SU-DHL-6 (cell line): ENCODE measurements around the gene SLC30A7.
A peak's percentile ranks its signal among the peaks of the same experiment; 100 is the strongest.

Experiments
- H2AFZ ChIP-seq: fragments of 200-600 bp; sonication (generic); 2 replicates; pipeline ENCODE4 v1.6.1; 2014; ENCODE audit warnings: low read depth, mild to moderate bottlenecking, moderate library complexity, mixed read lengths, antibody characterized with exemption, low read length; ENCODE audit not compliant: severe bottlenecking
- H3F3A ChIP-seq: fragments of 200-600 bp; shearing (Covaris generic); 2 replicates; pipeline ENCODE4 v1.6.0; 2016; ENCODE audit warnings: antibody characterized with exemption, mild to moderate bottlenecking; ENCODE audit not compliant: insufficient read depth
- H3K27ac ChIP-seq: fragments of 200-600 bp; sonication (generic); 2 replicates; pipeline ENCODE4 v1.5.1; 2016; ENCODE audit warnings: low read depth, mild to moderate bottlenecking, low read length, moderate library complexity, mixed read lengths
- H3K27me3 ChIP-seq: fragments of 200-600 bp; sonication (generic), shearing (Covaris generic); 2 replicates; pipeline ENCODE4 v1.6.0; 2014; ENCODE audit warnings: mild to moderate bottlenecking, low read length
- H3K36me3 ChIP-seq: fragments of 200-600 bp; sonication (generic); 2 replicates; pipeline ENCODE4 v1.6.1; 2014; ENCODE audit warnings: mild to moderate bottlenecking, low read length, mixed read lengths
- H3K4me2 ChIP-seq: fragments of 300-600, 200-600 bp; shearing (Covaris generic), sonication (generic); 2 replicates; pipeline ENCODE4 v1.6.0; 2014; ENCODE audit warnings: low read length, low read depth, mild to moderate bottlenecking; ENCODE audit not compliant: poor library complexity, severe bottlenecking
- H3K4me3 ChIP-seq: fragments of 200-600 bp; sonication (generic); 2 replicates; pipeline ENCODE4 v1.5.1; 2014; ENCODE audit warnings: antibody characterized with exemption, low read length, mild to moderate bottlenecking, mixed read lengths; ENCODE audit not compliant: insufficient read depth, poor library complexity, severe bottlenecking
- H3K79me2 ChIP-seq: fragments of 200-600 bp; sonication (generic); 2 replicates; pipeline ENCODE4 v1.6.1; 2014; ENCODE audit warnings: mild to moderate bottlenecking, low read length, moderate library complexity; ENCODE audit not compliant: insufficient read depth
- H3K9ac ChIP-seq: fragments of 200-600 bp; sonication (generic); 2 replicates; pipeline ENCODE4 v1.7.0; 2014; ENCODE audit warnings: mild to moderate bottlenecking, low read length
- H3K9me2 ChIP-seq: fragments of 200-600 bp; sonication (generic); replicated peaks from 2 replicates; pipeline ENCODE4 v1.6.1; 2014; ENCODE audit warnings: low read length; ENCODE audit not compliant: insufficient read depth
- H3K9me3 ChIP-seq: fragments of 200-600 bp; sonication (generic); 2 replicates; pipeline ENCODE4 v1.6.1; 2014; ENCODE audit warnings: low read length, mixed read lengths; ENCODE audit not compliant: insufficient read depth
- H4K20me1 ChIP-seq: fragments of 200-600 bp; sonication (generic); 2 replicates; pipeline ENCODE4 v1.6.1; 2014; ENCODE audit warnings: low read depth, mild to moderate bottlenecking, antibody characterized with exemption, low read length, moderate library complexity, mixed read lengths
- EZH2phosphoT487 ChIP-seq: fragments of 200-600 bp; sonication (generic), shearing (Covaris generic); conservative IDR thresholded peaks from 2 replicates; pipeline ENCODE4 v1.6.1; 2018; ENCODE audit warnings: mild to moderate bottlenecking, antibody characterized with exemption, low read length, moderate library complexity, mixed read lengths
- TF ChIP-seq, protein P1 (sequence below): fragments of 200-600 bp; sonication (generic); IDR thresholded peaks from one replicate; pipeline ENCODE4 v1.5.1; 2017; ENCODE audit warnings: antibody characterized with exemption, mild to moderate bottlenecking, low read length, moderate library complexity; ENCODE audit not compliant: insufficient read depth, poor library complexity, severe bottlenecking

SLC30A7 gene, protein sequence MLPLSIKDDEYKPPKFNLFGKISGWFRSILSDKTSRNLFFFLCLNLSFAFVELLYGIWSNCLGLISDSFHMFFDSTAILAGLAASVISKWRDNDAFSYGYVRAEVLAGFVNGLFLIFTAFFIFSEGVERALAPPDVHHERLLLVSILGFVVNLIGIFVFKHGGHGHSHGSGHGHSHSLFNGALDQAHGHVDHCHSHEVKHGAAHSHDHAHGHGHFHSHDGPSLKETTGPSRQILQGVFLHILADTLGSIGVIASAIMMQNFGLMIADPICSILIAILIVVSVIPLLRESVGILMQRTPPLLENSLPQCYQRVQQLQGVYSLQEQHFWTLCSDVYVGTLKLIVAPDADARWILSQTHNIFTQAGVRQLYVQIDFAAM

DNA sequence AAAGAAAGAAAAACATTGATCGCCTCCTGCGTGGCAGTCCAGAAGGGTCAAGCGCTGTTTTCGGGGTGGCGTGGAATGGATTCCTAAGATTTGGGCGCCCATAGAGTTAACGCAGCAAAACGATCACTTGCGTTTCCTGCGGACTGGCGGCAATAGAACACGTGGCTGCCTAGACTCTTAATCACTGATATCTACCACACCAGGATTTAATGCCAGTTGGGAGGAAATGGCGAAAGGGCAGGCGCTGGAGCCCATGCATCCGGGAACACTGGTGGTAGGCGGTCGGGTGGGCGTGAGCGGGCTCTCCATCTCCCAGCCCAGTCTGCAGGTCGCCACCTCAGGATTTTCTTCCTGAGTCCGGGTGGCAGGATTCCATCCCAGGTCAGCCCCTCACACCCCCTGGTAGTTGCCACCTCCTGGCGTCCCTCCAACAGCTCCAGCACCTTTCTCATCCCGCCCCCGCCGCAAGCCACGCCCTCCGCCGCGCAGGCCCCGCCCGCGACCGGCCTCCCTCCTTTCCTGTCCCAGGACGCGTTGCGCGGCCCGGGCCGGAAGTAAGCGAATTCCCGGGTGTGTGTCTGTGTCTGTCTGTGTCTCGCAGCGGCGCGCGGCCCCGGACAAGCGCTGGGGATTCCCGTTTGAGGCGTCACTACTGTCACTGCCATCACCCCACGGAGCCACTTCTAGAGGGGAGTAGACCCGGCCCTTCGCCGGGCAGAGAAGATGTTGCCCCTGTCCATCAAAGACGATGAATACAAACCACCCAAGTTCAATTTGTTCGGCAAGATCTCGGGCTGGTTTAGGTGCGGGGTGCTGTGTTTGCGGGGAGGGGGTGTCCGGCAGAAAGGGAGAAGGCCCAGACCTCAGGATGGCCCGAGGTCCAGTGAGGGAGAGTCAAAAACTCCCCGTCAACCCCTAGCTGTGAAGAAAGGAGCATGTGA, at the start of gene SLC30A7:
Gene SLC30A7 (plus strand): TSS at position 551 of the 941 bp plus-strand sequence. CDS start 173 bp downstream, at position 724.
- H3K4me2 ChIP-seq, result peak within 1 kb of the TSS; percentile 99
- peak within 1 kb of the TSS; percentile 99 for H2AFZ ChIP-seq
- H3K9ac ChIP-seq, result peak within 1 kb of the TSS; percentile 87
- H3K79me2 ChIP-seq, result peaks cover 28% of the 10 kb centered on the region
- no peaks in the 10 kb centered on the region for H3K9me2 ChIP-seq
- peak within 1 kb of the TSS; percentile 73 for H3K27ac ChIP-seq
- no peaks in the 10 kb centered on the region for H3K27me3 ChIP-seq
- peak within 1 kb of the TSS; percentile 71 for H3K4me3 ChIP-seq
- H4K20me1 ChIP-seq, result no peaks in the 10 kb centered on the region
- TF ChIP-seq, protein P1, sequence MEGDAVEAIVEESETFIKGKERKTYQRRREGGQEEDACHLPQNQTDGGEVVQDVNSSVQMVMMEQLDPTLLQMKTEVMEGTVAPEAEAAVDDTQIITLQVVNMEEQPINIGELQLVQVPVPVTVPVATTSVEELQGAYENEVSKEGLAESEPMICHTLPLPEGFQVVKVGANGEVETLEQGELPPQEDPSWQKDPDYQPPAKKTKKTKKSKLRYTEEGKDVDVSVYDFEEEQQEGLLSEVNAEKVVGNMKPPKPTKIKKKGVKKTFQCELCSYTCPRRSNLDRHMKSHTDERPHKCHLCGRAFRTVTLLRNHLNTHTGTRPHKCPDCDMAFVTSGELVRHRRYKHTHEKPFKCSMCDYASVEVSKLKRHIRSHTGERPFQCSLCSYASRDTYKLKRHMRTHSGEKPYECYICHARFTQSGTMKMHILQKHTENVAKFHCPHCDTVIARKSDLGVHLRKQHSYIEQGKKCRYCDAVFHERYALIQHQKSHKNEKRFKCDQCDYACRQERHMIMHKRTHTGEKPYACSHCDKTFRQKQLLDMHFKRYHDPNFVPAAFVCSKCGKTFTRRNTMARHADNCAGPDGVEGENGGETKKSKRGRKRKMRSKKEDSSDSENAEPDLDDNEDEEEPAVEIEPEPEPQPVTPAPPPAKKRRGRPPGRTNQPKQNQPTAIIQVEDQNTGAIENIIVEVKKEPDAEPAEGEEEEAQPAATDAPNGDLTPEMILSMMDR, result no peak
- TF ChIP-seq EZH2phosphoT487, result no peak
- H3F3A ChIP-seq, result peaks cover 7% of the 10 kb centered on the region; the same call in 1 of the 2 replicates
- H3K9me3 ChIP-seq, result no peaks in the 10 kb centered on the region
- H3K36me3 ChIP-seq, result peaks cover 23% of the 10 kb centered on the region

DNA sequence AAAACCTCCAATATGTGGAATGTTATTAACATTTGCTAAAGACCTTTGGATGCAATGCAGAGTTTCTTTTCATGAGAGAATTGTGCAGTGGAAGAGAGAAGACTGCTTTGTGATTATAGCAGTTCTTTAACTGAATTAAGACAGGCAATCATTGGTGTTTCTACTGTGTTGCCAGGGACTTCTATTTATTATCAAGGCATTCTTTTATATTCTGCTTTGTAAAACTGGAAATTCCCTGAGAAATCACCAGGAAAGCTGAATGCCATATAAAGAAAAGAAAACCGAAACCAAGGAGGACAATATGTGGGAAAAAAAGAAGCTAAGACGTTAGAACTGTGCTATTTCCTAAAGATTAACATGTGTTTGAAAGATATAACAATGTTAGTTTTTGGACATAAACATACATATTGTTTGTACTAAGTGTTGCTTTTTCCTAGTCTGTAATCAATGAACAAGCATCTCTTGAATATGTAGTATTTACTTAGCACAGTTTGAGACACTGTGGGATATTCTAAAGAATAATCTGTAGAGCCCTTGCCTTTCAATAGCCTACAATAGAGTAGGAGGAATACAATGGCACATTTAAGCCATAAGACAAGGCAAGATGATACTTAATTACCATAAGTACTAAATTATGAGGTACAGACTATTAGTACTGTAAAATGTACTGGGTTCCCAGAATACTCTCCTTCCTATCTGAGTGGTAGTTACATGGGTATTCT, 48.4 kb upstream of the SLC30A7 start:
- H3K9me3 ChIP-seq, result no peaks in the 10 kb centered on the region
- no peak overlapping the region for H3K9ac ChIP-seq
- H3F3A ChIP-seq, result no peaks in the 10 kb centered on the region
- no peak overlapping the region for H3K4me3 ChIP-seq
- H3K27ac ChIP-seq, result no peak overlapping the region
- TF ChIP-seq, protein P1, result no peak
- TF ChIP-seq EZH2phosphoT487, result no peak
- H3K9me2 ChIP-seq, result no peaks in the 10 kb centered on the region
- H3K79me2 ChIP-seq, result no peaks in the 10 kb centered on the region
- H2AFZ ChIP-seq, result no peak overlapping the region
- no peaks in the 10 kb centered on the region for H3K27me3 ChIP-seq
- no peak overlapping the region for H3K4me2 ChIP-seq
- H3K36me3 ChIP-seq, result no peaks in the 10 kb centered on the region
- H4K20me1 ChIP-seq, result no peaks in the 10 kb centered on the region

DNA sequence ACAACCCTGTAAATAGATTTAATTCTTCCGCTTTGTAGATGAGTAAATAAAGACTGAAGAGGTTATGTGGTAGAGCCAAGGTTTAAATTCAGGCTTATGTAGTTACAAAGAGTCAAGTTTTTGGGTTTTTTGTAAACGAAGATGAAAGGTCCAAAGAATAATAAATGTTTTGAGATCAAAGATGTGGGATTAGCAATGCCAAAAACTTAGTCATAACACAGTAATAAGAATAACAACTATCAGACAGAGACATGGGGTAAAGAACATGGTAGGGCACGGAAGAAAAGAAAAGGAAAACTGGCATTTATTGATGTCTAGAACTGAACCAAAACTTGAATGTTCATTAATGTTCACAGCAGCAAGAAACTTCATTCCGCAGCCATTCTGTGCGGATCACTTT, 44.2 kb upstream of the SLC30A7 start:
- Histone ChIP-seq H3F3A (no peaks in the 10 kb centered on the region; the same call in 1 of the 2 replicates), H4K20me1 (no peaks in the 10 kb centered on the region), H3K9ac (no peak overlapping the region), H3K27ac (no peak overlapping the region), H3K9me3 (no peaks in the 10 kb centered on the region), H2AFZ (no peak overlapping the region), H3K9me2 (no peaks in the 10 kb centered on the region), H3K27me3 (no peaks in the 10 kb centered on the region), H3K4me3 (no peak overlapping the region), H3K79me2 (no peaks in the 10 kb centered on the region), H3K4me2 (no peak overlapping the region), H3K36me3 (no peaks in the 10 kb centered on the region)
- TF ChIP-seq, protein P1, result no peak
- TF ChIP-seq EZH2phosphoT487, result no peak
